CD4-positive, alpha-beta T cell treated with Interleukin-4 for 4 hours (primary cell): Measurements from ENCODE around the gene EFCAB7.

Source experiments
- DNase-seq: peaks from one replicate; pipeline ENCODE4 v3.0.0-alpha.2; 2020

The EFCAB7 gene

GRCh38 chr1:63522891-63523728, at the start of gene EFCAB7, which contains the start of gene ITGB3BP:
TSS of gene EFCAB7 (plus strand) at chr1:63523525. CDS start at chr1:63525573, 2,048 bp downstream.
TSS of gene ITGB3BP (minus strand) at chr1:63523225. CDS start at chr1:63523133, 92 bp downstream.
- DNase-seq, result peak; percentile 82

- no peak for DNase-seq
These were observed 47.6 kb upstream of the EFCAB7 start for GRCh38 chr1:63475761-63476160.

- DNase-seq, result no peak
These were observed 43.3 kb upstream of the EFCAB7 start for GRCh38 chr1:63480057-63480456.

GRCh38 chr1:63486629-63487028, 36.7 kb upstream of the EFCAB7 start:
- no peak for DNase-seq

GRCh38 chr1:63487336-63488065, 35.8 kb upstream of the EFCAB7 start:
- DNase-seq, result no peak

- DNase-seq, result no peak
These were observed 25.7 kb upstream of the EFCAB7 start for GRCh38 chr1:63497577-63497976.

- no peak for DNase-seq
These were observed 25.2 kb upstream of the EFCAB7 start for GRCh38 chr1:63498106-63498505.

GRCh38 chr1:63501256-63501655, 22.1 kb upstream of the EFCAB7 start:
- DNase-seq, result no peak

- no peak for DNase-seq
These were observed 16.5 kb upstream of the EFCAB7 start for GRCh38 chr1:63506782-63507181.

GRCh38 chr1:63509718-63510117, 13.6 kb upstream of the EFCAB7 start:
- DNase-seq, result no peak

- DNase-seq, result no peak
These were observed 10.7 kb upstream of the EFCAB7 start for GRCh38 chr1:63512584-63512983.

- no peak for DNase-seq
These were observed 6.7 kb upstream of the EFCAB7 start for GRCh38 chr1:63516629-63517028.

GRCh38 chr1:63523738-63524137, 413 bp downstream of the EFCAB7 start:
- DNase-seq, result no peak

GRCh38 chr1:63524201-63524600, 876 bp downstream of the EFCAB7 start:
- no peak for DNase-seq

GRCh38 chr1:63532727-63533126, 9.4 kb downstream of the EFCAB7 start:
- DNase-seq, result no peak

GRCh38 chr1:63533931-63534330, 10.6 kb downstream of the EFCAB7 start:
- DNase-seq, result no peak

- DNase-seq, result no peak
These were observed 11.1 kb downstream of the EFCAB7 start for GRCh38 chr1:63534406-63534805.

- DNase-seq, result no peak
These were observed 13.7 kb downstream of the EFCAB7 start for GRCh38 chr1:63537006-63537405.

- peak; percentile 6 for DNase-seq
These were observed 14.6 kb downstream of the EFCAB7 start for GRCh38 chr1:63537940-63538339.

GRCh38 chr1:63545780-63546179, 22.5 kb downstream of the EFCAB7 start:
- DNase-seq, result no peak

GRCh38 chr1:63547621-63548294, 24.4 kb downstream of the EFCAB7 start:
- no peak for DNase-seq

GRCh38 chr1:63548303-63548702, 25.0 kb downstream of the EFCAB7 start:
- DNase-seq, result no peak

- peak; percentile 8 for DNase-seq
These were observed 25.6 kb downstream of the EFCAB7 start for GRCh38 chr1:63548877-63549276.

GRCh38 chr1:63555480-63555879, 32.2 kb downstream of the EFCAB7 start:
- DNase-seq, result no peak
